Stimulated activated CD4-positive, alpha-beta T cell treated with anti-CD3 and anti-CD28 coated beads, Interleukin-2, amount 100 ng/mL, for 24 hours (primary cell): ENCODE results near the gene TNFSF10.
A peak's percentile ranks its signal among the peaks of the same experiment; 100 is the strongest.

Experiments
- DNase-seq, 2 donors: peaks; one replicate each; pipeline ENCODE4 v3.0.0-alpha.2; 2020

Gene TNFSF10

DNA sequence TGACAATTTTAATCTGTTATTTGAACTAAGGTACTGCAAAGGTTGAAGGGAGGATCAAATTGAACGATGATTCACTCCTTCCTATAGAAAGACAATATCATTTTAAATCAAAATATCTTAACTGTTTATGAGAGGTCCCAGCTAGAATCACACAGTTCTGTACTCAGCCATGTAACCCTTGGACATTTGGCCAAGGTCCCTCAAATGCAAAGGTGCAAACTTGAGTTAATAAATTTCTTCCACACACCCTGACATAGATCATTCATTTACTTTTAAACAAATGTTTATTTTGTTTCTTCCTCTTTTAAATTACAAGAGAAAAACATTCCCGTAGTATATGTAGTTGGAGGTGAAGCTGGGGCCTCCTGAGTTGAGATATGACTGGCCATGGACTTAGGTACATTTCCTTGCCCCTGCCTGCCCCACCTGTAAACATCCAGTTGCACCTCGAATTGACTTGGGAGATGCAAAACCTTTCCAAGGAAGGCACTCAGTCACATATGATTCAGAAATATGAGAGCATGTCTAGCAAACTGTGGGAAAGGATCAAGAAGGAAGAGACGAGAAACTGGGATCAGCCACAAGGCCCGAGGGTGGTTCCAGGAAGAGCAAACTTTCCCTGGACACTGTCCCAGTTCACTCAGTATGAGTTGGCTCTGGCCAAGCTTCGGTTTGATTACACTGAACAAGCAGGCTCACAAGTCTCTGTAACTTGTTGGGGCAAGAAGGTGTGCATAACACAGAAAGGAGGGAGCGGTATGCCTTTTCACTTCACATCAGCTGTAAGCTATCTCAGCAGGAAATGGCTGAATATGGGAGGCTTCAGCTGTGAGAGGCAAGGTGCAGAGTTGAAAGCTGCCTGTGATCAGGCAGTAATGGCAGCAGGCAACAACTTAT is 6.7 kb downstream of the TNFSF10 start:
- DNase-seq: peak in 1 of 2 donors; percentile 28

DNA sequence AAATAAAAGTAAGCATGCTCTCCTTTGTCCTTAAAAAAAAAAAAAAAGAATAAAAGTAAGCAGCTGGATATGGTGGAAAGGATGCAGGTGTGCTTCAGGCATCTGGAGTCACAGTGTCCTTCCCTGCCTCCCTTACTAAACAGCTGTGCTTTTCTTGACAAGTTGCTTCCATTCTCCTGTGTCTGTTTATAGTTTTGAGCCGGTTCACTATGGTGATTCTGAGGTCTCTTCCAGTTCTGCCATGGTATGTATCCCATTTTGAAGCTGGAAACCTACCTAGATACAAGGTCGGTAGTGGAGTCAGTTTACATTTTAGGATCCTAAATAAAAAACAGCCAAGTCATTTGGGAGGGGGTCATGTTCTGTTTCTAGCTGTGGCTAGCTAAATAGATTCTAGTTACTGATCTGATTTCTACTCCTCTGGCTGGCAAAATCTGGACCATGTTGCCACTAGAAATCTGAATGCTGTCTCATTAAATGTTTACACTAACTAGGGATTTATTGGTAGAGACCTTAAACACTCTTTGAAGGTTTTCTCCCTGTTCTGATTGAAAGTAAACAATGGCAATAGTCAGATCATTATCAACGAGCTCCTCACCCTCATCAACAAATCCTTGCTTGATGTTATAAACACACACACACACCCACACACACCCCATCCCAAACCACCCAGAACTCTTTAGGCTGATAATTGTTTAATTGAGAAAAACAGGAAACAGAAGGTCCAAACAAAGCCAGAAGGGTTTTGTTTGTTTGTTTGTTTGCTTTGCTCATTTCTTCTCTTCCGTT is 7.9 kb downstream of the TNFSF10 start:
- no peak for DNase-seq

GRCh38 chr3:172514678-172515077 is 8.6 kb downstream of the TNFSF10 start:
- DNase-seq: no peak

GRCh38 chr3:172513488-172513887 is 9.7 kb downstream of the TNFSF10 start:
- no peak for DNase-seq

DNA sequence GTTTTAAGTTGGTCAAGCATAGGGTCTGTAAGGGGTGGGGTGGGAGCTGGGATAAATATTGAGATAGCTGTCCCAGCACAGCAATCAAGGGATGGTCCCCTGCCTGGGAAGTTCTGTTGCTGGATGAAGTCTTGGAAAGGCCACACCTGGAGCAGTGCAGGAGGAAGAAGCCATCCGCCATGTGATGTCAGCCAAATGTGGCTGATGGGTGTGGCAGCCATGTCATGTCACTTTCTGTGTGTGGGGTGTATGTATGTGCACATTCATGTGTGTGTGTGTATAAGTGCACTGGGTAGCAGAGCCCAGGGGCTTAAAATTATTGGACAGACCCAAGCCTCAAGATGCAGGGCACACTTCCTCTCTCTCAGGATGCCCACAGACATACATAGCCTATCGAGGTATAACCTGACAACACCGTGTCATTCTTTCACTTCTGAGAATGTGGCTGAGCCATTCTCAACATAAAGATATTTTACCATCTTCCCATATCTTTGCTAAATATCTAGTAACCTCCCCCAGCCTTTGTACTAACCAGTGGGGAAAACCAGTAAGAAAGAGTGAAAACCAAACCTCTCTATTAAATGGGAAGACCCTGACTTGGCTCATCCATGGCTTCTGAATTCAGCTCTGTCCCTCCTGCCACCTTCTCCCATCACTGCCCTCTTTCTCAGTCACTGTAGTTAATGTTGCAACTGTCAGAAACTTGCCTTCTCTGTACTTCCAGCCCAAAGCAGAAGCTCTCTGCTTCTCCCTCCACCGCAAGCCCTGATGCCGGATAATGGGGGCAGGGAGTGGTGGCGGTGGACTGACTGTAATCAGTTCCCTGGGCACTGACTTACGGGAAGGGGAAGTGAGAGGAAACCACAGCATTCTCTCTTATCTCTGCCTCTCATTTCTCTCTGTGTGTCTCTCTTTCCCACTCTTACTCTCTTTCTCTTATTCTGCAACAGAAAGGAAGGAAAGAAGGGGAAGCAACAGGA is 11.2 kb downstream of the TNFSF10 start:
- DNase-seq: peak; percentile 65 to 77

DNA sequence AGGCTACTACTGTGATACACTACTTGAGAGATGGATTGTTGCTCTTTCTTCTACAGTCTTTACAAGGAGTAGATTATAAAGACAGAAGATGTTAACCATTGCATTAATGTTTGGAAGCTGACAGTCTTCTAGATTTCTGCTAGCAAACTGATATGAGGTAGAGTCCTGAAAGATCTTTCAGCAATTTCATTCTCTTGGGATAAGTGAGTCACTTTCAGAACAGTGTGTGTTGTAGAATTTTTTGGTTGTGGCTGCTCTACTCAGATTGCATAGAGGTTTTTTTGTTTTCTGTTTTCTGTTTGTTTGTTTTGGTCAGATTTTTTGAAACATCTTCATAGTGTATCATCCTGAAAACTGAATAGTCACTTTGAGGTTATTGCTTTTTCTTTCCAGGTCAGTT is 17.1 kb downstream of the TNFSF10 start:
- DNase-seq: no peak

- no peak for DNase-seq
Observed at GRCh38 chr3:172501540-172501939, 21.7 kb downstream of the TNFSF10 start.

DNA sequence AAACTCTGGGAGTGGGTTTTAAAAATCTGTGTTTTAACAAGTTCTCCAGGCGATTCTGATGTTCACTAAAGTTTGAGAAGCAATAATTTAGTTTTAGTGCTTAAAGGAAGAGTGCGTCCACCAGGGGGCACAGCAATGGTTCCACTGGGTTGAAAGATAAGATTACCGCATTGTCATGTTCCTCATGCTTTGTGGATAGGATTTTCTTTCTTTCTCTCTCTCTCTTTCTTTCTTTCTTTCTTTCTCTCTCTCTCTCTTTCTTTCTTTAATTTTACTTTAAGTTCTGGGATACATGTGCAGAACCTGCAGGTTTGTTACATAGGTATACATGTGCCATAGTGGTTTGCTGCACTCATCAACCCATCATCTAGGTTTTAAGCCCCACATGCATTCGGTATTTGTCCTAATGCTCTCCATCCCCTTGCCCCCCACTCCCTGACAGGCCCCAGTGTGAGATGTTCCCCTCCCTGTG is 33.0 kb downstream of the TNFSF10 start:
- peak; percentile 88 for DNase-seq

- no peak for DNase-seq
Observed at GRCh38 chr3:172478116-172478515, 45.1 kb downstream of the TNFSF10 start.

DNA sequence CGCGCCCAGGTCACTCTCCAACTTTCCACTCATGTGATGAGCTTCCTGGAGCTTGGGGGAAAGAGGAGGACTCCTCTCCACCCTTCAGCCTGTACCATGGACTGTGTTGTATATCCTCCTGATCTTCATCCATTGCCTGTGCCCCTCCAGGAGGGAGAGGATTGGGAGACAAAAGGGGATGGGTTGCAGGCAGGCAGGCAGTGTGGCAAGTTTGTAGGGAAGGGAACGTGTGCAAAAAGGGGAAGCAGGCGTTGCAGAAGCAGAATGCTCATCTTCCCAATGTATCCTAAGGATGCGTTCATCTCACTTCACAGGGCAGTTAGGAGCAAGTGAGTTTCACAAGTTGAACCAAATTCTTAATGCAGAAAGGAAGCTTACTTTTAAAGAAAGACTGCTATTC is 46.9 kb downstream of the TNFSF10 start:
- DNase-seq: no peak

- no peak for DNase-seq
Observed at GRCh38 chr3:172475703-172476102, 47.5 kb downstream of the TNFSF10 start.

- no peak for DNase-seq
Observed at GRCh38 chr3:172471903-172472302, 51.3 kb downstream of the TNFSF10 start.

- no peak for DNase-seq
Observed at GRCh38 chr3:172470588-172470987, 52.6 kb downstream of the TNFSF10 start.

GRCh38 chr3:172467170-172467824 is 55.9 kb downstream of the TNFSF10 start:
- no peak for DNase-seq

GRCh38 chr3:172466553-172467130 is 56.6 kb downstream of the TNFSF10 start:
- DNase-seq: no peak

GRCh38 chr3:172465281-172465680 is 57.9 kb downstream of the TNFSF10 start:
- DNase-seq: no peak

- DNase-seq: no peak
Observed at GRCh38 chr3:172464306-172464705, 58.9 kb downstream of the TNFSF10 start.

DNA sequence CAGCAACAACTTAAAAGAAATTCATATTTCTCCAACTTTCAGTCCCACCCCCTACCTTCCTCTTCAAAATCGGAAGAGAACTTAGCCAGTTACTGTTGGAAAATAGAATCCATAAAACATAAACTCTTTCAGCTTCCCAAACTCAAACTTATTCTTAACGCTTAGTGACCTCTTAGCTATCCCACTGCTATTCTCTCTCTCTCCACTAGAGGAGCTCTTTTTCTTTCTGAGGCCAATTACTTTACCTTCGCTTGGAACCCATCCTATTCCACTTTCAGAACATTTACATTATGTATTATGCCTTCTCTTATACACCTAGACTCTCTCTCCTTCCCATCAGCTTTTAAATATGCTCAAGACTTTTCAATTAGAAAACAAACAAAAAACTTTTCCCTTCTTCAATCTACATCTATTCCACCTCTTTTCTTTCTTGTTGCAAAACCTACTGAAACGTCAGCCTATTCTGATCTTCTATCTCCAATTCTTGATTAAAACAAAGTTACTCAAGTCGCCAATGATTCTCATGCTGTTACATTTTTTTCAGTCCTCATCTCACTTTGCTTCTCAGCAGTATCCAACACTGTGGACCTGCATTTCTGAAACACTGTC is 61.6 kb downstream of the TNFSF10 start:
- DNase-seq: no peak

GRCh38 chr3:172456404-172456803 is 66.8 kb downstream of the TNFSF10 start:
- no peak for DNase-seq
